KBM-7 (cell line): Measurements from ENCODE around the gene PPP1R14B.

ENCODE experiments used
- DNase-seq: peaks from one replicate; pipeline ENCODE4 v3.0.0-alpha.2; 2015
- in situ Hi-C: fragments of 300-500 bp; cut with MboI; formaldehyde crosslinking; loops from 2 replicates; pipeline ENCODE4 v1.14.3; 2020; ENCODE audit warnings: low sequenced_read_pairs, low pct_unique_long_range_greater_than_20kb, mixed read lengths

PPP1R14B gene

GRCh38 chr11:64223001-64223651 lies 23.6 kb downstream of the PPP1R14B start:
- DNase-seq: no peak
- in situ Hi-C loops: no loop called here

DNA sequence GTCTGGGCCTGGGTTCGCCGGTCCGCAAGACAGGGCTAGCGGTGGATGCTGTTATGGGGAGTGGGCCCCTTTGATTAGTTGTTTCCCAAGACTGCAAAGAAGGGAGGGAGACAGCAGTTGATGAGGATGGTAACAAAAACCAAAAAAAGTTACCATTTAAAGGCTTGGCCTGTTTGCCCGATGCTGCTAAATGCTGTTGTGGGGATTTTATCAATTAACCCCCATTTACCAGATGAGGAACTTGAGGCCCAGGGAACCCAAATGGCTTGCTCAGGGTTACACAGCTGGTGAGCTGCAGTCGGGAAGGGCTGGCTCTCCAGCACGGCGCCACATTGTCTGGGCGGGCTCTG lies 24.1 kb downstream of the PPP1R14B start:
- no peak for DNase-seq
- in situ Hi-C loops: no loop called here

GRCh38 chr11:64220798-64221197 lies 25.9 kb downstream of the PPP1R14B start:
- in situ Hi-C loops: no loop called here

DNA sequence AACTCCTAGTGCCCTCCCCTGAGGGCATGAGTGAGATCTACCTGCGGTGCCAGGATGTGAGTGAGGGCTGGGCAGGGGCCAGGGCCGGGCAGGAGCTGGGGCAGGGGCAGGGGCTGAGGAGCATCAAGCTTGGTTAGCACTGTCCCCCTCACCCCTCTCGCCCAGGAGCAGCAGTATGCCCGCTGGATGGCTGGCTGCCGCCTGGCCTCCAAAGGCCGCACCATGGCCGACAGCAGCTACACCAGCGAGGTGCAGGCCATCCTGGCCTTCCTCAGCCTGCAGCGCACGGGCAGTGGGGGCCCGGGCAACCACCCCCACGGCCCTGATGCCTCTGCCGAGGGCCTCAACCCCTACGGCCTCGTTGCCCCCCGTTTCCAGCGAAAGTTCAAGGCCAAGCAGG lies 26.5 kb downstream of the PPP1R14B start:
- in situ Hi-C loops: no loop called here

More at GRCh38 chr11:64220798-64221197, 25.9 kb downstream of the PPP1R14B start:
- DNase-seq: no peak

DNA sequence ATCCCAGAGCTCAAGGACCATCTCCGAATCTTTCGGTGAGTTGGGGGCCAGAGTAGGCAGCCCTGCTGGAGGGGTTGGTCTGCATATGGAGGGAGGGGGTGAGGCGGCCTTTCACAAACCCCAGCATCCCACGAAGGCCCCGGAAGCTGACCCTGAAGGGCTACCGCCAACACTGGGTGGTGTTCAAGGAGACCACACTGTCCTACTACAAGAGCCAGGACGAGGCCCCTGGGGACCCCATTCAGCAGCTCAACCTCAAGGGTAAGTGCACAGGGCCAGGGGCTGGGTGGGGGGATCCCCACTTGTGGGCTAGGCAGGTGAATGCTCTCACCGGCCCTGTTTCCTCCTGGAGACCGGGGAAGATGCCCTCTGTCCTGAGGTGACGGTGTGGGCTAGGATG lies 27.0 kb downstream of the PPP1R14B start:
- in situ Hi-C loops: no loop called here
- DNase-seq: no peak

More for the DNA sequence above, 26.5 kb downstream of the PPP1R14B start:
- no peak for DNase-seq

GRCh38 chr11:64219354-64219684 lies 27.4 kb downstream of the PPP1R14B start:
- in situ Hi-C loops: no loop called here
- no peak for DNase-seq

DNA sequence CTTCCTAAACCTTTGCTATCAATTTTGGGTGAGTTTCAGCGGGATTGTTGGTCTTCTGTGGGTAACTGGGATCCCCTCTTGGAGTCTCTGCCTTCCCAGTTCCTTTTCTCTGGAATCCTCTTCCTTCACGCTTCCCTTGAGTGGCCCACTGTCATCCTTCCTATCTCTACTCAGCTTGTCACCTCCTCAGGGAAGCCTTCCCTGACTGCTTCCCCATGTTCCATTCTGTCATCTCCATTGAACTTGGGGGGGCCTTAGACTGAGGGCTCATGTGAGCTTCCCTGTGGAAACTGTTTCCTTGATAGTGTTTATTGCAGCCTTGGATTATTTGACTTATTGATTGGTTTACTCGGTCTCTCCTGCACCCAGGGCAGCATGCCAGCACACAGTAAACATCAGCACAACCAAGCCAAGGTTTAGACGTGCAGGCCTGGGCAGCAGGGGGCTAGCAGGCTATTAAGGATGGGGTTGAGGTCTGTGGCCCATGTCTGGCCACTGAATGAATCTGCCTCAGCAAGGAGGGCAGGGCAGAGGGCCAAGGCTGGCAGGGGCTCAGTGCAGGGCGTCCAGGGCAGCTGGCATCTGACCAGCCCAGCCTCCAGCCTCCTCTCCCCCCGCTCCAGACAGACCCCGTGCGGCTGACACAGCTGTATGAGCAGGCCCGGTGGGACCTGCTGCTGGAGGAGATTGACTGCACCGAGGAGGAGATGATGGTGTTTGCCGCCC lies 28.0 kb downstream of the PPP1R14B start:
- in situ Hi-C loops: no loop called here
- no peak for DNase-seq

GRCh38 chr11:64216879-64217278 lies 29.9 kb downstream of the PPP1R14B start:
- no peak for DNase-seq
- in situ Hi-C loops: no loop called here

- DNase-seq: no peak
- in situ Hi-C loops: no loop called here
These were observed 35.4 kb downstream of the PPP1R14B start for GRCh38 chr11:64211181-64211872.

DNA sequence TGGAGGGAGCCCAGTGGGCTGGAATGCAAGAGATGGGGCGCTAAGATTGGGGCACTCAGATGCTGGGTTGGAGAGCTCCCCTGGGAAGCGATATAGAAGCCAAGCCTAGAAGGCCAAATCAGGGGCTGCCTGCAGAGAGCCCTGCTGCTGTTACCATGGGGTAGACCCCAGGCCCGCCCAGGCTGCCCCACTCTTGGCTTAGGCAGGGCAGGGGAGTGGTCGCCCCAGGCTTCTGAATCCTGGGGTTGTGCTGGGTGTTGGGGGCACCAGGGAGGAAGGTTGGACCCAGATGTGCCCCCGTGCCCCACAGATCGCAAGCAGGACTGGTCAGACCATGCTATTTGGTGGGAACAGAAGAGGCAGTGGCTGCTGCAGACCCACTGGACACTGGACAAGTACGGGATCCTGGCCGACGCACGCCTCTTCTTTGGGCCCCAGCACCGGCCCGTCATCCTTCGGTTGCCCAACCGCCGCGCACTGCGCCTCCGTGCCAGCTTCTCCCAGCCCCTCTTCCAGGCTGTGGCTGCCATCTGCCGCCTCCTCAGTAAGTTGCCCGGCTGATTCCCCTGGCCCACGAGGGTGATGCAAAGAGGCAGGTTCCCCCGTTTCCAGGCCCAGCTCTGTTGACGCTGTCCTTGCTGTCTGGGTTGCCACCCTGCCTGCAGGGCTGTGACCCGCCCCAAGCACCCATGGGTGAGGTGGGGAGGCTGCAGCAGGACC lies 36.3 kb downstream of the PPP1R14B start:
- no peak for DNase-seq
- in situ Hi-C loops: no loop called here

DNA sequence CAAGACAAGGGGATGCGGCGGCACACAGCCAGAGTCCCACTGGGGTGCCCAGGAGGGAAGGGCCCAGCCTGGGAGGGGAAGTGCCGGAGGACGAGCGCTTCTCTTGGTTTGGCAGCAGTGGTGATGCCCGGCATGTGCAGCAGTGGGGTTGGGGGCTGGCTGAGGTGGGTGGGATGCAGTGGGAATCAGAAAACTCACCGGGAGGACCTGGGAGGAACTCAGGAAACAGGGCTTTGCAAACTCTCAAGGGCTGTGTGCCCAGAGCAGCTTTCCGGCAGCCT lies 37.2 kb downstream of the PPP1R14B start:
- in situ Hi-C loops: no loop called here
- DNase-seq: no peak

GRCh38 chr11:64208796-64209562 lies 37.8 kb downstream of the PPP1R14B start:
- in situ Hi-C loops: no loop called here
- no peak for DNase-seq

DNA sequence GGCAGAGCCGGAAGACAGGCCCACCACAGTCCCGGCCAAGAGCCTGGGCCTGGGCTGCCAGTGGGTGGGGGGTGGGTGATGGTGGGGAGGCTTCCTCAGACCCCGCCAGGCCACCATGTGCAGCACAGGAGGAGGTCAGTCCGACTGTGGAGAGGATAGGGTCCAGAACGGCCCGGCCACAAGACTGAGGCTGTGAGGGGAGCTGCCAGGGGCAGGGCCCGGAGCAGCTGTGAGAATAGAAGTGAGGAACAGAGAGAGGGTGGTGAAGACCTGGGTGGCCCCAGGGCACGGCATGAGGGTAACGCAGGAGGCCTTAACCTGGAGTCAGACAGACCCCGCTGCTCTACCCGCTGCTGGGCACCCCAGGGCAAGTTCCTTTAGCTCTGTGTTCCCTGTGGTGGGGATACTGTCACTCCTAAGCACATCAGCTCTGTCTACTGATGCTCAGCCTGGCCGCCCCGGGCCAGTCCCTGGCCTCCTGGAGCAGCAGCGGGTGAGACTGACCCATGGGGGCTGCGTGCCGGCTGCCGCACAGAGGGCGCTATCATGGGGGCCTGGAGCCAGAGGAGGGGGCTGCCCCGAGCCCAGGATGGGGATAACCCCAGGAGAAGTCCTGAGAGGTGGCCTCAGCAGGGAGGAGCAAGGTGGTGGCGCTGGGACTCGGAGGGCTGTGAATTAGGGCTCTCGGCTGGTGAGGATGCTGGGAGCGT lies 38.5 kb downstream of the PPP1R14B start:
- no peak for DNase-seq
- in situ Hi-C loops: no loop called here

GRCh38 chr11:64207256-64208085 lies 39.3 kb downstream of the PPP1R14B start:
- peak; percentile 92 for DNase-seq
- in situ Hi-C loops: no loop called here

GRCh38 chr11:64206457-64207255 lies 40.1 kb downstream of the PPP1R14B start, which contains the start of gene FERMT3:
FERMT3 (plus strand) TSS chr11:64206721; CDS start chr11:64207365, 644 bp downstream.
- in situ Hi-C loops: no loop called here
- DNase-seq: peak; percentile 92

DNA sequence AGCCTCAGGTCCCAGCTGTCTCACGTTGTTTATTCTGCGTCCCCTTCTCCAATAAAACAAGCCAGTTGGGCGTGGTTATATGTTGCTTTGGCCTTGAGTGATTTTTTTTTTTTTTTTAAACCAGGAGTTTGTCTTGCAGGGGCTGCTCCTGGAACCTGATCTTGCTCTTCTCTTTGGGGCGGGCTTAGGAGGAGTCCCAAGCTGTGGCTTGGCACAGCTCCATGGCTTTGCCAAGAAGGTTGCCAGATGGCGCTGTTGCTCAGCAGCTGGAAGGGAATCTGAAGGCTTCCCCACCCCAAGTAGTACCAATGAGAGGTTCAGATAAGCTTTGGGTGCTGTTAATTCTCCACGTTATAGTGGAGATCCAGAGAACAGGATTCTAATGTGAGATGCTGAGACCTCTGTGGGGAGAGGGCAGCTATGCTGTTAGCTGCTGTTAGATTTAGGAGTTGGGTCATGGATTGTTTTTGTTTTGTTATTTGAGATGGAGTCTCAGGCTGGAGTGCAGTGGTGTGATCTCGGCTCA lies 42.2 kb downstream of the PPP1R14B start:
- in situ Hi-C loops: no loop called here
- DNase-seq: peak; percentile 96

DNA sequence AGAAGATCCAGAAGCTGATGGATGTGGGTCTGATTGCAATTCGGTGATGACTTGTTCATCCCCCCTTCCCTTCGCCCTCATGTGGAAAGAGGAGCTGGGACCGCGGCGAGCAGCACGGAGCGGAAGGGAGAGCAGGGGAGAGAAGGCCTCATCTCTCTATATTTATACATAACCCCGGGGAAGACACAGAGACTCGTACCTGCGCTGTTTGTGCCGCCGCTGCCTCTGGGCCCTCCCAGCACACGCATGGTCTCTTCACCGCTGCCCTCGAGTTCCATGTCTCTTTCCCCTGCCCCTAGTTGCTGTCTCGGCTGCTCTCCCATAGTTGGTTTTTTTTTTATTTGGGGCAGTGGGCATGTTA lies 42.7 kb downstream of the PPP1R14B start:
- in situ Hi-C loops: no loop called here

More for the DNA sequence above, 42.7 kb downstream of the PPP1R14B start:
- no peak for DNase-seq
